Endothelial cell of umbilical vein (primary cell): ENCODE measurements around the gene MRPL47. TPM values are rescaled to one million over a fixed set of nuclear protein-coding genes. Genes with fewer than 3 reads are reported as not detected.

Experiments used
- BruUV-seq: library from RNA; stranded (reverse); fragments of 400-500 nt; replicated peaks from 2 replicates; lab custom pipeline; 2021; lab: Mats Ljungman, UMichigan
- CTCF ChIA-PET: fragments of 300-600, 350-600 bp; sonication (Branson Sonifier 250); formaldehyde crosslinking; loops from one replicate; lab custom pipeline; 2021; ENCODE audit warnings: antibody characterized with exemption, inconsistent platforms; lab: Charles Lee
- POLR2A ChIA-PET: fragments of 300-600, 350-600 bp; sonication (Branson Sonifier 250); formaldehyde crosslinking; loops from one replicate; lab custom pipeline; 2021; ENCODE audit warnings: antibody characterized with exemption, inconsistent platforms; lab: Charles Lee
- DNase-seq: peaks from one replicate; pipeline ENCODE4 v3.0.0-alpha.2; 2011; ENCODE audit warnings: low read depth, low spot score
- FAIRE-seq: peaks from 2 replicates; lab custom pipeline; 2011; peaks lifted over from hg19 to GRCh38; lab: Jason Lieb, UNC
- H2AFZ ChIP-seq: 2 replicates; pipeline ENCODE4 v1.6.0; 2012; ENCODE audit warnings: low read depth, low read length, control low read depth, inconsistent platforms
- H3K27ac ChIP-seq: 2 replicates; pipeline ENCODE4 v1.5.1; 2011; ENCODE audit warnings: low read depth, mild to moderate bottlenecking, control low read depth, low read length, moderate library complexity; ENCODE audit not compliant: insufficient read depth
- H3K27me3 ChIP-seq, 2 experiments: 2 replicates each; pipeline versions ENCODE4 v1.6.0 to v1.6.1; 2011; ENCODE audit warnings: low read length in 2 of 2, mixed read lengths in 1 of 2; ENCODE audit not compliant: control insufficient read depth in 2 of 2, insufficient read depth in 2 of 2
- H3K36me3 ChIP-seq, 2 experiments: 2 replicates in 1 of 2; 3 replicates in 1 of 2; pipeline ENCODE4 v1.5.1; 2011; ENCODE audit warnings: low read length in 2 of 2, mild to moderate bottlenecking in 1 of 2, moderate library complexity in 1 of 2; ENCODE audit not compliant: control insufficient read depth in 2 of 2, insufficient read depth in 2 of 2; ENCODE audit errors: extremely low read depth in 1 of 2
- H3K4me1 ChIP-seq: 3 replicates; pipeline ENCODE4 v1.5.1; 2011; ENCODE audit warnings: mild to moderate bottlenecking, low read length; ENCODE audit not compliant: control insufficient read depth, insufficient read depth; ENCODE audit errors: extremely low read depth
- H3K4me2 ChIP-seq: 2 replicates; pipeline ENCODE4 v1.6.1; 2011; ENCODE audit warnings: low read length, control low read depth, mixed read lengths; ENCODE audit not compliant: insufficient read depth
- H3K4me3 ChIP-seq, 3 experiments: fragments of 200-600 bp in 1 of 3; sonication (generic), shearing (Covaris generic) in 1 of 3; replicated peaks in 1 of 3; 2 replicates each; pipeline ENCODE4 v1.5.1; 2011 to 2016; ENCODE audit warnings: control low read depth in 3 of 3, low read length in 3 of 3, mild to moderate bottlenecking in 2 of 3, inconsistent platforms in 1 of 3, low read depth in 1 of 3, moderate library complexity in 1 of 3; ENCODE audit not compliant: insufficient read depth in 1 of 3
- H3K79me2 ChIP-seq: 2 replicates; pipeline ENCODE4 v1.6.0; 2012; ENCODE audit warnings: low read length, inconsistent platforms; ENCODE audit not compliant: control insufficient read depth, insufficient read depth
- H3K9ac ChIP-seq: replicated peaks from 2 replicates; pipeline ENCODE3; 2011; ENCODE audit warnings: low read length, control low read depth; ENCODE audit not compliant: insufficient read depth; ENCODE audit errors: extremely low read depth
- H3K9me1 ChIP-seq: replicated peaks from 3 replicates; pipeline ENCODE4 v1.6.0; 2011; ENCODE audit warnings: mild to moderate bottlenecking, low read length; ENCODE audit not compliant: control insufficient read depth, insufficient read depth; ENCODE audit errors: extremely low read depth
- H3K9me3 ChIP-seq: replicated peaks from 2 replicates; pipeline ENCODE4 v1.5.1; 2012; ENCODE audit warnings: low read length, inconsistent platforms; ENCODE audit not compliant: control insufficient read depth, insufficient read depth
- H4K20me1 ChIP-seq: replicated peaks from 2 replicates; pipeline ENCODE3; 2011; ENCODE audit warnings: mild to moderate bottlenecking, low read length; ENCODE audit not compliant: control insufficient read depth, insufficient read depth; ENCODE audit errors: extremely low read depth
- FOS ChIP-seq: IDR thresholded peaks from 2 replicates; pipeline ENCODE4 v1.6.1; 2011; ENCODE audit warnings: mild to moderate bottlenecking, low read length, moderate library complexity, borderline replicate concordance; ENCODE audit not compliant: insufficient read depth
- GATA2 ChIP-seq: IDR thresholded peaks from 2 replicates; pipeline ENCODE4 v1.7.0; 2011; ENCODE audit warnings: low read depth, mild to moderate bottlenecking, moderate library complexity, mixed read lengths, low read length; ENCODE audit not compliant: insufficient read length, insufficient read depth
- JUN ChIP-seq: IDR thresholded peaks from 2 replicates; pipeline ENCODE4 v1.6.1; 2011; ENCODE audit warnings: borderline replicate concordance, low read depth; ENCODE audit not compliant: insufficient read length, insufficient read depth
- POLR2A ChIP-seq: IDR thresholded peaks from 2 replicates; pipeline ENCODE4 v1.6.1; 2012; ENCODE audit warnings: low read depth, mild to moderate bottlenecking, control low read depth, low read length
- POLR2AphosphoS5 ChIP-seq: IDR thresholded peaks from 2 replicates; pipeline ENCODE4 v1.6.1; 2012; ENCODE audit warnings: low read depth, mild to moderate bottlenecking, control low read depth, low read length, moderate library complexity; ENCODE audit not compliant: insufficient read depth
- dilution Hi-C: fragments of 300-500 bp; cut with MboI; formaldehyde crosslinking; loops from one replicate; pipeline ENCODE4 v1.15.0; 2019; ENCODE audit warnings: low sequenced_read_pairs; ENCODE audit not compliant: extremely low pct_ligation_motif_present
- intact Hi-C: fragments of 100-400 bp; cut with micrococcal nuclease; formaldehyde crosslinking; loops from one replicate; pipeline ENCODE4 v1.10.0; 2022
- polyA plus RNA-seq, 4 experiments: library from polyadenylated mRNA; depleted of rRNA in 3 of 4; stranded (reverse) in 3 of 4; unstranded in 1 of 4; fragments of >200 nt; gene quantifications; 2 replicates each; pipeline versions ENCODE4 v1.2.1 to v1.2.3, GENCODE V29; 2011 to 2012; ENCODE audit warnings: missing spikeins in 1 of 4
- total RNA-seq: library from RNA; stranded (reverse); gene quantifications from 2 replicates; pipeline ENCODE4 v1.2.3, GENCODE V29; 2021
- TF ChIP-seq, protein P1 (sequence below), 2 donors: IDR thresholded peaks; 1 replicate in 1 of 2; 2 replicates in 1 of 2; pipeline ENCODE4 v1.5.1; 2011; ENCODE audit warnings: low read length in 2 of 2, mild to moderate bottlenecking in 2 of 2, moderate library complexity in 2 of 2, control low read depth in 1 of 2, inconsistent platforms in 1 of 2, low read depth in 1 of 2; ENCODE audit not compliant: insufficient read depth in 1 of 2; ENCODE audit errors: extremely low read depth in 1 of 2
- TF ChIP-seq, protein P2 (sequence below): IDR thresholded peaks from 2 replicates; pipeline ENCODE4 v1.6.1; 2011; ENCODE audit not compliant: insufficient read depth, insufficient read length

Gene MRPL47
- total and polyA plus RNA-seq, 2 donors (not counting 3 experiments of a cell fraction or from before 2014, with no cell fraction given): 20.3 to 47.0 TPM

DNA sequence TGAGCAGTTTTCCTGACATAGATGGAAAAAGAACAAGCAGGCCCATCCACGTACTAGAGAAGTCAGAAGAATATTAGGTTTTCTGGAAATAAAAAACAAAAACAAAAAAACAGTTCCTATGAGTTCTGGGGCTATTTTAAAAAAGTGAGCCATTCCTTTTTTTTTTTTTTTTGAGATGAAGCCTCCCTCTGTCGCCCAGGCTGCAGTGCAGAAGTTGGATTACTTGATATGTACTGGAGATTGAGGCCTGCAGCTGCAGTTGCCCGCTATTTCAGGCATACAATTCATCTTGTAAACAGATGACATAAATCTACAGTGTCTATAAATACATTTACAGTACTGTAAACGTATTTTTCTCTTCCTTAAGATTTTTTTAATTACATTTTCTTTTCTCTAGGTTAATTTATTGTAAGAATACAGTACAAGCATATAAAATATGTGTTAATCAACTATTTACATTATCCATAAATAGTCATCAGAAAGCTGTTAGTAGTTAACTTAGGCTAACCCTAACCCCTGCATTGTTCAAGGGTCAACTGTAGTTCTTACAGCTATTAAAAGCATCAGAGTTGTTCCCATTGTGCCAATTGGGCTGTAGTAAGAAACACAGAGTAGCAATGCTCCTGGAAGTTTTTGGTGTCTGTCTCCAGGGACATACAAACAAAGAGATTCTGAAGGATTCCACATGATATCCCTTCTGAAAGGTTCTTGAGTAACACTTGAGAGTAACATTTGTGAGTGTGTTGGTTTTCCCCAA is 52.9 kb downstream of the MRPL47 start:
- Histone ChIP-seq H3K27me3 (no peaks in the 10 kb centered on the region), H3K36me3 (no peaks in the 10 kb centered on the region), H3K79me2 (no peaks in the 10 kb centered on the region), H3K9ac (no peak overlapping the region), H3K9me1 (no peaks in the 10 kb centered on the region), H3K4me1 (no peaks in the 10 kb centered on the region), H3K9me3 (no peaks in the 10 kb centered on the region), H3K27ac (no peak overlapping the region), H3K4me3 (no peak overlapping the region), H2AFZ (no peak overlapping the region), H3K4me2 (no peak overlapping the region), H4K20me1 (no peaks in the 10 kb centered on the region)
- peak; percentile 24 for FAIRE-seq
- DNase-seq: peak; percentile 30
- TF ChIP-seq POLR2A (no peak), GATA2 (no peak), POLR2AphosphoS5 (no peak)
- BruUV-seq: no TSS peak
- CTCF ChIA-PET: interaction anchor here (0.6 to 1.6 kb wide), 6 partner anchors 11 to 105 kb away, joined by 3 to 5 read pairs (median 4); partner anchors contain the start of genes ACTL6A and GNB4
- dilution Hi-C loops (no loop called here), intact Hi-C loops (no loop called here)
- POLR2A ChIA-PET: no interaction called here

DNA sequence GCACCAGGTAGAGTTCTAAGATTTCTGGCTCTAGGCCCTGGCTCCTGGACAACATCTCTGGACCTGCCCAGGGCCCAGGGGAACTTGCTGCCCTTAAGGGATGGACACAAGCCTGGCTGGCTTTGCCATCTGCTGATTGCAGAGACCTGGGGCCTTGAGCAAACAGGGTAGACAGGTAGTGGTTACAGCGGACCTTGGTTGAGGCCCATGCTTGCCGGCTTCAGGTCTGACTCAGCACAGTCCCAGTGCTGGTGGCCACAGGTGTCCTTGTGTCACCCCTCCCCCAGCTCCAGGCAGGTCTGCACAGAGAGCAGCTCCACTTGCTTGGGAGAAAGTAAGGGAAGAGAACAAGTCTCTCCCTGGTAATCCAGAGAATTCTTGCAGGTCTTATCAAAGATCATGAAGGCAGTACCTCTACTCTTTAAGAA is 57.6 kb downstream of the MRPL47 start:
- no peak for DNase-seq
- no TSS peak for BruUV-seq
- Histone ChIP-seq H3K9me1 (no peaks in the 10 kb centered on the region), H3K4me1 (no peaks in the 10 kb centered on the region), H3K36me3 (no peaks in the 10 kb centered on the region), H4K20me1 (no peaks in the 10 kb centered on the region), H2AFZ (no peak overlapping the region), H3K4me2 (no peak overlapping the region), H3K4me3 (no peak overlapping the region), H3K79me2 (no peaks in the 10 kb centered on the region), H3K27me3 (no peaks in the 10 kb centered on the region), H3K27ac (no peak overlapping the region), H3K9ac (no peak overlapping the region), H3K9me3 (no peaks in the 10 kb centered on the region)
- POLR2A ChIA-PET: no interaction called here
- CTCF ChIA-PET: interaction anchor here (1.7 kb wide), 1 partner anchor 100 kb away, joined by 6 read pairs; no protein-coding TSS in a partner anchor
- TF ChIP-seq POLR2A (no peak), FOS (no peak), JUN (no peak), POLR2AphosphoS5 (no peak), GATA2 (no peak)
- TF ChIP-seq, protein P1, sequence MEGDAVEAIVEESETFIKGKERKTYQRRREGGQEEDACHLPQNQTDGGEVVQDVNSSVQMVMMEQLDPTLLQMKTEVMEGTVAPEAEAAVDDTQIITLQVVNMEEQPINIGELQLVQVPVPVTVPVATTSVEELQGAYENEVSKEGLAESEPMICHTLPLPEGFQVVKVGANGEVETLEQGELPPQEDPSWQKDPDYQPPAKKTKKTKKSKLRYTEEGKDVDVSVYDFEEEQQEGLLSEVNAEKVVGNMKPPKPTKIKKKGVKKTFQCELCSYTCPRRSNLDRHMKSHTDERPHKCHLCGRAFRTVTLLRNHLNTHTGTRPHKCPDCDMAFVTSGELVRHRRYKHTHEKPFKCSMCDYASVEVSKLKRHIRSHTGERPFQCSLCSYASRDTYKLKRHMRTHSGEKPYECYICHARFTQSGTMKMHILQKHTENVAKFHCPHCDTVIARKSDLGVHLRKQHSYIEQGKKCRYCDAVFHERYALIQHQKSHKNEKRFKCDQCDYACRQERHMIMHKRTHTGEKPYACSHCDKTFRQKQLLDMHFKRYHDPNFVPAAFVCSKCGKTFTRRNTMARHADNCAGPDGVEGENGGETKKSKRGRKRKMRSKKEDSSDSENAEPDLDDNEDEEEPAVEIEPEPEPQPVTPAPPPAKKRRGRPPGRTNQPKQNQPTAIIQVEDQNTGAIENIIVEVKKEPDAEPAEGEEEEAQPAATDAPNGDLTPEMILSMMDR (IDR thresholded peaks at IDR 0.05; ENCODE audit: extremely low read depth in 1 of 2, insufficient read depth in 1 of 2, low read depth in 1 of 2, low read length in 2 of 2): no peak
- TF ChIP-seq, protein P2, sequence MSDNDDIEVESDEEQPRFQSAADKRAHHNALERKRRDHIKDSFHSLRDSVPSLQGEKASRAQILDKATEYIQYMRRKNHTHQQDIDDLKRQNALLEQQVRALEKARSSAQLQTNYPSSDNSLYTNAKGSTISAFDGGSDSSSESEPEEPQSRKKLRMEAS: no peak
- no peak for FAIRE-seq
- intact Hi-C loops (no loop called here), dilution Hi-C loops (no loop called here)
